ENCODE measurements around the gene FARS2. TPM values are rescaled to one million over a fixed set of nuclear protein-coding genes. Genes with fewer than 3 reads are reported as not detected.

Gene FARS2
- total and polyA plus RNA-seq, 2 donors (not counting 3 experiments of a cell fraction or from before 2014, with no cell fraction given): 20.2 to 20.5 TPM

GRCh38 chr6:5598123-5598522, 336.8 kb downstream of the FARS2 start:
- Histone ChIP-seq H3K9me3 (replicated peaks; ENCODE audit: control insufficient read depth, insufficient read depth, low read length) (no peaks in the 10 kb centered on the region), H3K9me1 (replicated peaks; ENCODE audit: control insufficient read depth, extremely low read depth, insufficient read depth, low read length) (no peaks in the 10 kb centered on the region), H3K4me3 (replicated peaks in 1 of 3; ENCODE audit: insufficient read depth in 1 of 3, low read depth in 1 of 3, low read length in 3 of 3) (no peak overlapping the region), H2AFZ (ENCODE audit: low read depth, low read length) (no peak overlapping the region), H3K4me1 (ENCODE audit: control insufficient read depth, extremely low read depth, insufficient read depth, low read length) (no peaks in the 10 kb centered on the region), H3K27me3 (ENCODE audit: control insufficient read depth in 2 of 2, insufficient read depth in 2 of 2, low read length in 2 of 2) (no peaks in the 10 kb centered on the region), H3K9ac (replicated peaks; ENCODE audit: extremely low read depth, insufficient read depth, low read length) (no peak overlapping the region), H3K4me2 (ENCODE audit: insufficient read depth, low read length) (no peak overlapping the region), H3K27ac (ENCODE audit: insufficient read depth, low read depth, low read length) (no peak overlapping the region), H3K79me2 (ENCODE audit: control insufficient read depth, insufficient read depth, low read length) (no peaks in the 10 kb centered on the region), H3K36me3 (ENCODE audit: control insufficient read depth in 2 of 2, extremely low read depth in 1 of 2, insufficient read depth in 2 of 2, low read length in 2 of 2) (no peaks in the 10 kb centered on the region), H4K20me1 (replicated peaks; ENCODE audit: control insufficient read depth, extremely low read depth, insufficient read depth, low read length) (no peaks in the 10 kb centered on the region)
- DNase-seq (ENCODE audit: low read depth, low spot score): no peak
- dilution Hi-C loops (cut with MboI; ENCODE audit: extremely low pct_ligation_motif_present, low sequenced_read_pairs): no loop called here
- TF ChIP-seq MYC (IDR thresholded peaks at IDR 0.05; ENCODE audit: low read depth, low read length) (no peak), POLR2AphosphoS5 (IDR thresholded peaks at IDR 0.05; ENCODE audit: insufficient read depth, low read depth, low read length) (no peak), JUN (IDR thresholded peaks at IDR 0.05; ENCODE audit: borderline replicate concordance, insufficient read depth, insufficient read length, low read depth) (no peak), MAX (IDR thresholded peaks at IDR 0.05; ENCODE audit: insufficient read depth, insufficient read length) (no peak), EZH2 (IDR thresholded peaks at IDR 0.05; ENCODE audit: borderline replicate concordance, low read depth, low read length, severe bottlenecking) (no peak), GATA2 (IDR thresholded peaks at IDR 0.05; ENCODE audit: insufficient read depth, insufficient read length, low read depth, low read length) (no peak), POLR2A (IDR thresholded peaks at IDR 0.05; ENCODE audit: low read depth, low read length) (no peak), FOS (IDR thresholded peaks at IDR 0.05; ENCODE audit: borderline replicate concordance, insufficient read depth, low read length) (no peak)
- TF ChIP-seq, protein P1, sequence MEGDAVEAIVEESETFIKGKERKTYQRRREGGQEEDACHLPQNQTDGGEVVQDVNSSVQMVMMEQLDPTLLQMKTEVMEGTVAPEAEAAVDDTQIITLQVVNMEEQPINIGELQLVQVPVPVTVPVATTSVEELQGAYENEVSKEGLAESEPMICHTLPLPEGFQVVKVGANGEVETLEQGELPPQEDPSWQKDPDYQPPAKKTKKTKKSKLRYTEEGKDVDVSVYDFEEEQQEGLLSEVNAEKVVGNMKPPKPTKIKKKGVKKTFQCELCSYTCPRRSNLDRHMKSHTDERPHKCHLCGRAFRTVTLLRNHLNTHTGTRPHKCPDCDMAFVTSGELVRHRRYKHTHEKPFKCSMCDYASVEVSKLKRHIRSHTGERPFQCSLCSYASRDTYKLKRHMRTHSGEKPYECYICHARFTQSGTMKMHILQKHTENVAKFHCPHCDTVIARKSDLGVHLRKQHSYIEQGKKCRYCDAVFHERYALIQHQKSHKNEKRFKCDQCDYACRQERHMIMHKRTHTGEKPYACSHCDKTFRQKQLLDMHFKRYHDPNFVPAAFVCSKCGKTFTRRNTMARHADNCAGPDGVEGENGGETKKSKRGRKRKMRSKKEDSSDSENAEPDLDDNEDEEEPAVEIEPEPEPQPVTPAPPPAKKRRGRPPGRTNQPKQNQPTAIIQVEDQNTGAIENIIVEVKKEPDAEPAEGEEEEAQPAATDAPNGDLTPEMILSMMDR (IDR thresholded peaks at IDR 0.05; ENCODE audit: extremely low read depth in 1 of 2, insufficient read depth in 1 of 2, low read depth in 1 of 2, low read length in 2 of 2): no peak
- FAIRE-seq: no peak
- intact Hi-C loops (cut with micrococcal nuclease): no loop called here
- ChIA-PET POLR2A (no interaction called here), CTCF (no interaction called here)
- BruUV-seq (replicated peaks): no TSS peak
